Endometrium (tissue), 2 donors: ENCODE results near the gene TMED9.
"Not testable (repeated sequence)": the region's sequence is repeated elsewhere in the genome, so short reads cannot be mapped to it uniquely, and the experiment has no call there.

ENCODE experiments used
- FAIRE-seq: peaks from 2 replicates; lab custom pipeline; 2012; peaks lifted over from hg19 to GRCh38; lab: Jason Lieb, UNC
- donor health status: control.
- donor health status: control.

Gene TMED9

DNA sequence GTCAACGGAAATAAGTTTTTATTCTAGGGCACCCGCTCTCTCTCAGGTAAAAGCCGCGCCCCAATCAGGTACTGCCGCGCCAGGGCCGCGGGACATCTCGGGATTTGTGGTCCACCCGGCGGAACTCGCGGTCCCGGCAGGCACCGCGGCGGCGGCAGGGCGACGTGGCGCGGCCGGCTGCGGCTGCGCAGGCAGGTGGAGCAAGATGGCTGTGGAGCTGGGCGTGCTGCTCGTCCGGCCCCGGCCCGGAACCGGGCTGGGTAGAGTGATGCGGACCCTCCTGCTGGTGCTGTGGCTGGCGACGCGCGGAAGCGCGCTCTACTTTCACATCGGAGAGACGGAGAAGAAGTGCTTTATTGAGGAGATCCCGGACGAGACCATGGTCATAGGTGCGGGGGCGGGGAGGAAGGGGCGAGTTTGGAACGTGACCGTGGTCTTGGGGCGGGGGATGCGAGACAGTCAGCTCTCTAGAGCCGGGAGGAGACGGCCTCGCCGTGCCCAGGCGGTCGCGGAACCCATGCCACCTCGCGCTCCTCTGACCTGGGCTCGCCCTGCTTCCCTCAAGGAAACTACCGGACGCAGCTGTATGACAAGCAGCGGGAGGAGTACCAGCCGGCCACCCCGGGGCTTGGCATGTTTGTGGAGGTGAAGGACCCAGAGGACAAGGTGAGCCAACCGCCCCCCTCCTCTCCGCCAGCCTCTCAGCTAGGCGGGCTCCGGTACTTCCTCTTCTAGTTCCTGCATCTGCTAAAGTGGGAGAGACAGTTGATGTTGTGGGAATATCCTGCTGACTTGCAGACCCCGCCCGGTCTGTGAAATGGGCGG, at the start of gene TMED9:
Gene TMED9 (plus strand): TSS at position 194 of the 825 bp plus-strand sequence. CDS start 12 bp downstream, at position 206.
- no peak for FAIRE-seq

DNA sequence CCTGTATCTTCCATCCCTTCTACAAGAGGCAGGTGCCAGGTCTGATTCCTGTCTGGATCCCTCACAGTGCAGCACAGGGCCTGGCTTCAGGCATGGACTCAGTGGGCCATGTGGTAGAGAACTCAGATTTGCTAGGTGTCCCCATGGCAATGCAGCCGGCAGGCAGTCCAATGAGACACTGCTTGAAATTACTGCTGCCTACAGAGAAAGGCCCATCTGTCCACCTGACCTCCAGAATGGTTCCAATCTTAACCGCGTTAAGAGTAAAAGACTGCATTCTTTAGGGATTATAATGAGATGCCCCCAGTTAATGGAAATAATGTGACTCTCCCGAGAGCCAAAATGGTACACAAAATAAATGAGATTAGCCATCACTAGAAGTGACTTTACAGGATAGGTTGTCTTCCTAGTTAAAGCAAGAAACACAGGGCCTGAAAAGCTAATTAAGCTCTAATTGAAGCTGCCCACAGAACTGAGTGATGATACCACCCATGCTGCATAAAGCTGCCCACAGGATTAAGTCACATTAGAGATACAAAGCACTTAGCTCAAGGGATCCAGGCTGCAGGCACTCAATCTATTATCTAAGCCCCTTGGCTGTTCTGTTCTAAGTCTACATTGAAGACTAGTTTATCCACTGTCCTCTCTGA, 49.1 kb upstream of the TMED9 start:
- no peak for FAIRE-seq

DNA sequence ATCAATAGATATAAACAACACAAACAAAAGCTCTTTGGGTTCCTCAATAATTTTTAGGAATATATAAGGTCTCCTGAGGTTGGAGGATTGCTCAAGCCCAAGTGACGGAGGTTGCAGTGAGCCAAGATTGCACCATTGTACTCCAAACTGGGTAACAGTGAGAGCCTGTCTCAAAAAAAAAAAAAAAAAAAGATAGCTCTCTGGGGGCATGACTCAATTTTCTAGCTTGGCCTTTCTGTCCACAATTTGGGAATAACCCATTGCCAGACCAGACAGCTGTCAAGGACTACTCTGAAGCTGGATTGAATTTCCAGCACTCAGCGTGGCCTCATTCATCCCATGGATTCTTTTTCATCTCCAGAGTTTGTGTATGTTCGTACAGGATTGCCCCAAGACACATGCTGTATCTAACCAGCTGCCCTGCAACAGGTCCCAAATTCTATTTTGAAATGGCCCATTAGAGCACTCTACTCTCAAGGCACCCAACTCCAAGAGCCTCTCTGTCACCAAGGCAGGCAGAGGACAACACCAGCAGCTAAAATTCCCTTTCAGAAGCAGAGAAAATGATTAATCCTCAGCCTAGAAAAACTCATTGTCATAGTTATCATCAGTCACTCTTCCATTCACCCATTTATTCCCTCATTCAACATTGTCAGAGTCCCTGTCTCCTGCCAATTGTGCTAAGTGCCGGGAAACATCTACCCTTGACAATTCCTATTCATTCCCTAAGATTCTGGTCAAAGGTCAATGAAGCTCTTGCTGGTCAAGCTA, 46.3 kb upstream of the TMED9 start:
- FAIRE-seq: no peak

DNA sequence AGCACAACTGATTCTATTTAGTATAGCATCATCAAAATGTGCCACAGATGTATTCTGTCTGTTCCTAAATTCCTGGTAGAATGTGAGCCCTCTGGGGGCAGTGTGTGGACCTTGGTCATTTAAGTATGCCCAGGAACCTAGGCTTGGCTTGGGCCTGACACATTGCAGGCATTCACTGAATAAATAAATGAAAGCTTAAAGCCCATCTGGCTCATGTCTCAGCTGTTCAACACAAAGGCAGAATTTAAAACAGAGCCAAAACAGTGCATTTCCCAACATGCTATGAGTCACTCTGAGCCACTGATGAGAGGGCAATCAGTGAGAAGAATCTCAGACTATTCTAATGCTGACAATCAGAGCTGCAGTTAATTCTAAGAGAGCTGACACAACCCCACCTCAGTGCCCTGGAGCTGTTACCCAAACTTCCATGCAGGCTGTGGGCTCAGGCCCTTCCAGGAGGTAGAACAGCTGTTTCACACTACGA, 45.7 kb upstream of the TMED9 start:
- FAIRE-seq: no peak

DNA sequence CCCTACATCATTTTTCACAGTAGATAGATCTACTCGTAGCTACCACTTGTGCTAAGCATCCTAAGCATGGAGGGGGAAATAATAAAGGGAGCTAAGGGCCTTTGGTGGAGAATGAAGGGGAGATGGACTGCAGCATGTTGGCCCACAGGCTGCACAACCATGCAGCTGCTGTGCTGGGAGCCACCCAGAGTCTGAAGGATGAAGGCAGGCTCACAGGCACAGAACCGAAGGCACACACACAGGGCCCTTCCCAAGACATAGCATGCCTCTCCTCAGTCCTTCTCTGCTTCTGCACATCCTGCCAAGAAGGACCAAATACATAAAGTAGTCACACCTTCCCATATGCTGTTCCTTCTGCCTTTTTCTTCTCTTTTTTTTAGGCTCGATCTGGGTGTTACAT, 44.3 kb upstream of the TMED9 start:
- no peak for FAIRE-seq

DNA sequence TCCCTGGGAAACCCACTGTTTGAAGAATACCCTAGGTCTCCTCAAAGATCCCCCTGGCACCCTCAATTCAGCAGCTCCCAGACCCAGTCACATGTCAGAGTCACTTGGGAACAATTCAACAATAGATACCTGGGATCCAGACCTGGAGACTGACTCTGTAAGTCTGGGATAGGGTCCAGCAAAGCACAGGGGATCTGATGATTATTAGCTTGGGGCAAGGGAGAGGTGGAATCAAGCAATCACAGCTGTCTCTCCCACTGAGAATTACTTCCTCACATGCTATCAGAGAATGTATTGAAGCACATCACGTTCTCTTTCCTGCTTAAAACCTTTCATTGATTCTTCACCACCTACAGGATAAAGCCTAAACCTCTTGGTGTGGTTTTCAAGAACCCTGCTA, 43.5 kb upstream of the TMED9 start:
- no peak for FAIRE-seq

DNA sequence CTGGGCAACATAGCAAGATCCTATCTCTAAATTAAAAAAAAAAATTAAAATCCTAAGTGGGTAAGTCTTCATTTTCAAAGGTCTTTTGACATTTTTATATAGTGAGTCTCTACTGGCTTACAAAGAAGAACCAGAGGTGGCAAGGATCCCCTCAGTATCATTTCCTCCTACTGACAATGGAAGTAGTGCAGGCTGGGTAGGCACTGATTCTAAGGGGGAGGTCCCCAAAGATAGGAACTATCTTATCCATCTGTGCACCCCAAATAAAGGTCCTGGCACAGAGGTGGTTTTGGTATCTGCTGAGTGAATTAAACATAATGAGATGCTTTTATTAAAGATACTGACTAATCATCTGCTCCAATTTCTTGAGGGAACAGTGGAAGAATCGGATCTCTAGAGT, 41.9 kb upstream of the TMED9 start:
- no peak for FAIRE-seq

DNA sequence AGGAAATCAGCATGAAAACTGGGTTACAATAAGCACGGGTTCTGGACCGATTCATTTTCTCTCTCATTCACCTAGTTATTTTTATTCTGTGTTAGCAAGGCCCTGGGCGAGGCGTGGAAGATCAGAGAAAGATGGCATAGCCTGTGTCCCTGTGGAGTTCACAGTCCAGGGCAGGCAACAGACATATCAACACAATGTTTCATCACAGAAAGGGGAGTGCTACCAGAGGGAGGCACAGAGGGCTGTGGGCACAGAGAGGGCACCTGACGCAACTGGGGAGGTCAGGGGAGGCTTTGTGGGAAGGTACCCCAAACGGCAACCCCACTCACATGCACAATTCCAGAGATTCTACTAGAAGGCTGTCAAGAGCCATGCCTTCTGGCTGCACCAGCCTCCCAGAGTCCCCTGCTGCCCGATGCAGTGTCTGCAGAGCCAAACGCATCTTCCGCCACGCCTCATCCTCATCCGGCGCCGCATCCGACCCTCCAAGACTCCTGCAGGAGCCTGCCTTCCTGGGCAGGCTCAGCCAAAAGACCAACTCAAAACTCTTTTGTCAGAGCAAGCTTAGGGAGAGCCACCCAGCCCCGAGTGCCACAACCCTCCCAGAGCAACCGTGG, 39.1 kb upstream of the TMED9 start:
- FAIRE-seq: no peak

DNA sequence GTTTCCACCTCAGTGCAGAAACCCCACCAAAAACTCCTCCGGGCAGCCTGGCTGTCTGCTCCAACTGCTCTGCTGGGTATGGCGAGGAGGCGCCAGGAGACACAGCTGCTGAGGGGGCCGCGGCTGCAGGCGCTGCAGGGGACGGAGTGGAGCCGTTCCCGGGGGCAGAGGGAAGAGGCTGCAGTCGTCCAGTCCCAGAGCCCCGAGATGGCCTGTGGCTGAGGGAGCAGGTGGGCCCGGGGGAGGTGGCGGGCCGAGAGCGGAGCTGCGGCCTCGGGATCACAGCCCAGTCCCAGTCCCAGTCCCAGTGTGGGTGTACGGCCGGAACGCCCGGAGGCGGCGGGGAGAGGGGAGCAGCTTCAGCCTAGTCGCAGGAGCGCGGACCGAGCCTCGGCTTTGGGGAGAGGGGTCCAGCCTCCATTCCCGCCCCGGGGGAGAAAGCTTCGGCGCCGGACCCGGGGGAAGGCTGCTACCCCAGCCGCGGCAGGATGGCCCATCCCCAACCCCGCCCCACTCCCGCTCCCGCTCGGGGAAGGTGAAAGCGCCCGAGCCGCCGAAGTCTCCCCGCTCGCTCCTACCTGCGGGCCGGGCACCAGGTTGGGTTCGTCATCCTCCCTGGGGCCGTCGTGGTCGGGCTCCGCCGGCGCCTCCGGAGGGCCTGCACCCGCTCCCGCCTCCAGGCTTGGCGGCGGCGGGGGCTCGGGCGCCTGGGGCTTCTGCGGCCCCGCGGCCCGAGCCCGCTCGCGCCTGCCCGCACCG, 38.2 kb upstream of the TMED9 start:
- no peak for FAIRE-seq

DNA sequence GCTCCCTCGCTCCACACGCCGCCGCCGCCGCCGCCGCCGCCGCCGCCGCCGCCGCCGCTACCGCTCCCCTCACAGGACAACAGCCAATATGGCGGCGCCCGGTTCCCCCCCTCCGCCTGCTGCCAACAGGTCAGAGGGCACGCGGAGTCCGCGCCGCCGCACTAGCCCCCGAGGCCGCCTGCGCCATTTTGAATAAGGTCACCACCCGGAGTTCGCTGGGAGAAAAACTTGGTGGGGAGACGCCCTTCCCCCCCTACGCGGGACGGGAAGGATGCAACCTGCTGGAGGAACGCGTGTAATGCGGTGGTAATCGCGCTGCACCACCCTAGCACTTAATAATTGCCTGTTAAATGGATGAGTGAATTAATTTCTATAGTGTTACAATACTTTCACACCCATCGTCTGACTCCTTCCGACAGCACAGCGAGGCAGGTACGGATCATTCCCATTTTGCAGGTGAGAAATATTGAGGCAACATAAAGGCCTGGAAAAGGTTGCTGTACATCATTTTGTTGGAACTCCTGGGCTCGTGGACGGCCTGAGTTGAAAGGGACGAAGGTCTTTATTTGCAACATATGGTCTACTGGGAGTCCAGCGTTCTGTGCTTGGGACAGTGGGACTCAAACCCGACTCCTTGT, 37.4 kb upstream of the TMED9 start, which contains the start of gene FAM193B:
Gene FAM193B (minus strand): TSS at position 90 of the 638 bp plus-strand sequence. CDS start 105 bp downstream, outside the sequence.
- FAIRE-seq: no peak

DNA sequence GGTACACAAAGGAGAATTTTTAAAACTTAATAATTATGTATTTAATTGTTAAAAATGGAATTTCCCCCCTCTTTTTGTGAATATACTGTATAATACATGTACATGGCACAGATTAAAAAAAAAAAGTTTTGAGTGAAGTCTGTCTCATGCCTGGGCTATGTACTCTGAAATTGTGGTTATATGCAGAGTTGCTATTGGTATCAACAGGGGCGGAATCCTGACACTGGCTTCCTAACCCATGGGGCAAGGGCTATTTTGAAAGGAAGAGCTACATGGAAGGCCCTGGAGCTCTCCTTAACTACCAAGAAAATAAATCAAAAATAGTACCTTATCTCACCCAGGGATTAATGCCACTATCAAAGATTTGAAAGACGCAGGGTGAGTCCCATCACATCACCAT, 36.8 kb upstream of the TMED9 start:
- FAIRE-seq: no peak

DNA sequence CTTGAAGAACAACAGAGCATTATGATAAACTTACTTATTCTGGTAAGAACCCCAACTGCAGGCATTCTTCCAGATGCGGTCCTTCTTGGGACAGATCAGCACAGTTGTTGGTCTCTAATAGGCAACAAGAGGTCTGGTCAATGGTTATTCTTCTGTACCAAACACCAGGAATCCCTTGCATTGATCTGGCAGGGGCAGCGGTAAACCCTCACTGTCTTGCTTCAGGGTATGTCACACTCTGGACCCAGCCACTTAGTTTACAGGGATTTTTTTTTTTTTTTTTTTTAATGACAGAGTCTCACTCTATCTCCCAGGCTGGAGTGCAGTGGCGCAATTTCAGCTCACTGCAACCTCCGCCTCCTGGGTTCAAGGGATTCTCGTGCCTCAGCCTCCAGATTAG, 36.3 kb upstream of the TMED9 start:
- no peak for FAIRE-seq

DNA sequence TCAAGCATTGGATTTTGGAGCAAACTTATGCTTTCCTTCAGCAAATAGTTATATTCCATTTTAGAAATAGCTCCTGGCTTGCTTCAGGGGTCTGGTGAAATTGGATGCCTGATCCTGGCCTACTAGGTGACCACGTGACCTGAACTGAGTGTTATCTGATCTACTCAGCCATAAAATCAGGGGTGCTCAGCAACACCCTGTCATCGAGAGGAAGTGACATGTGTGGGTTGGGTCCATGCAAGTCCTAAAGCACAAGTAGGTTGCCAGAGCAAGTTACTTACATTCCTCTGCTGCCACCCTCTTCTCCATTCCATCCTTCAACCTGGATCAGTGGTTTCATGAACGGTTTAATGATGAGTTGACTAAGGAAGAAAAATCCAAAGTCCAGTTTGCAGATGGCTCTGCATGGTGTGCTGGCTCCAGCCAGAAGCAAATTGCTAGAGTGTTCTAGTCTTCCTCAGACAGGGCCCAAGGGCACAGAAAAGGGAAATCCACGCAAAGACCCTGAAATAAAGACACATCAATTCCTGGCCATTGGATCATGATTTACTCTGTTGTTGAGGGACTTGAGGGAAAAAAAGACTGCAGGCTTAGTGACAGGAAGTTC, 34.9 kb upstream of the TMED9 start:
- FAIRE-seq: no peak

DNA sequence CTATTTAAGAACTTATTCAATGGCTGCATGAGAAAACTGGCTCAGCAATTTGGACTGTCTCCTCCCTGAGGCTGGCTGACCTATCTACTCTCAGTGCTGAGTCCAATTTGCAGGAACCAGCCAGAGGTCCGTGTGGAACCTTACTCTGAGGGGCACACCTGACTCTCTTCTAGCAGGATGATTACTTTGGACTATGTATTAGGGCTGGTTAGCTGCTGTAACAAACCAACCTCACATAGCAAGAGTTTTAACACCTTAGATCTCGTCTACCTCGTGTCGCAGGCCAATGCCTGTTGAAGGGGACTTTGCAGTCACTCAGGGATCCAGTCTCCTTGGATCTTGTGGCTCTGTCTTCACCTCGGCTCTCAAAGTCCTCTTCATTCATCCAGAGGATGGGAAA, 34.2 kb upstream of the TMED9 start:
- no peak for FAIRE-seq

DNA sequence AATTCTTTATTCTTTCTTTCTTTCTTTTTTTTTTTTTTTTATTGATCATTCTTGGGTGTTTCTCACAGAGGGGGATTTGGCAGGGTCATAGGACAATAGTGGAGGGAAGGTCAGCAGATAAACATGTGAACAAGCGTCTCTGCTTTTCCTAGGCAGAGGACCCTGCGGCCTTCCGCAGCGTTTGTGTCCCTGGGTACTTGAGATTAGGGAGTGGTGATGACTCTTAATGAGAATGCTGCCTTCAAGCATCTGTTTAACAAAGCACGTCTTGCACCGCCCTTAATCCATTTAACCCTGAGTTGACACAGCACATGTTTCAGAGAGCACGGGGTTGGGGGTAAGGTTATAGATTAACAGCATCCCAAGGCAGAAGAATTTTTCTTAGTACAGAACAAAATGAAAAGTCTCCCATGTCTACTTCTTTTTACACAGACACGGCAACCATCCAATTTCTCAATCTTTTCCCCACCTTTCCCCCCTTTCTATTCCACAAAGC, 32.5 kb upstream of the TMED9 start:
- not testable (repeated sequence) for FAIRE-seq

DNA sequence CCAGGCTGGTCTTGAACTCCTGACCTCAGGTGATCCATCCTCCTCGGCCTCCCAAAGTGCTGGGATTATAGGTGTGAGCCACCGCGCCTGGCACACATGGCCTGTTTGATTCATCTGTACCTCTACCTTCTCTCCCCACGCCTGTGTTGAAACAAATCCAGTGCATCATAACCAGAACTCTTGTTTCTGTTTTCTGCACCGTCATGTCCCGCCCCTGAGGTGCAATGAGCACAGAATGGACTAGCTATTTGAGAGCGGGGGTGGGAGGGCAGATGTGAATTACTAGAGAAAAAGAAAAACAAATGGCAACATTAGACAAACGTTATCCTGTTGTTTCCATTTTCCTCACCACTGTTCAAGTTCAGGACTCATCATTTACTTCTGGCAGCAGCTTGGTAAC, 27.0 kb upstream of the TMED9 start:
- FAIRE-seq: no peak

DNA sequence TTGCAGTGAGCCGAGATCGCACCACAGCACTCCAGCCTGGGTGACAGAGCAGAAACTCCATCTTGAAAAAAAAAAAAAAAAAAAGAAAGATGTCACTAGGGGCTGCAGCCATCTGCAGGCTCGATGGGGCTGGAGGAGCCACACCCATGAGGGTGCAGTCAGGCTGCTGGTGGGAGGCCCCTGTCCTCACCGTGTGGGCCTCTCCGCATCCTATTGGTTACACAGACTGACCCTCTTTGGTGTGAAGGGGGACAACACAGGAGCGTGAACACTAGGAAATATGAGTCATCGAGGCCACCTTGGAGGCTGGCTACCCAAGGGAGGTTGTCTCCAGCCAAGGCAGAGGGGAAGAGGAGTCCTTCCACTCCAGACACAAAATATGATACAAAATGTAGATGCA, 23.7 kb upstream of the TMED9 start:
- no peak for FAIRE-seq

DNA sequence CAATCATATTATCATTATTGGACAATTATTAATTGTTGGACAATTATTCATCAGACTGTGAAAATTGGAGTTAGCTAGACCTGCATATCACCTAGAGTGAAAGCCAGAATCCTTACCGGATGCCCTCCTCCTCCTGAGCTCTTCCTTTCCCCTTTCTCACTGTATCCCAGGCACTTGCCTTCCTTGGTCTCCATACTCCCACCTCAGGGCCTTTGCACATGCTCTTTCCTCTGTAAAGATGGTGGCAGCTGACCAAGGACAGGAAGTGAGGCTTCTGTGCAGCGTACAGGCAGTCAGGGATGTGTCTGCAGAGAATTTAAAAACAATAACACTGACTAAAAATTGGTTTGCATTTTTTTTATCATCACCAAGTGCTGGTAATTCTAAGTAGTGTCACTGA, 22.1 kb upstream of the TMED9 start:
- no peak for FAIRE-seq

DNA sequence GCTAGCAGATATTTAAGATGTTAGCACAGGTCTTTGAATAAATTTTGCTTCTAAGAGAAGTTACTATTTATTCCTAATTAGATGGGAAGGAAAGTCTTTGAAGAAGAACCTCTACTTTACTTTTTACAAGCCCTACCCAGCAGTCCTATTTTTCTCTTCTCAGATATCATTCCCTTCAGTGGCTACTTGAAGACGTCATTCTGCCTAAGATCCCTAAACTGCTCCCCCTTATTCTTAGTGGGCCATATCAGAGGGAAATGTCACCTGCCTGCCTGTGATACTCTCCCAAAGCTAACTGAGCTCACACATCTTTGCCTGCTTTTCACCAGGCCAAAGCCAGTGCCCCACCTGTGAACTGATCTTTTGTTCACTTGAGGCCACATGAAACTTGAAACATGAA, 16.5 kb upstream of the TMED9 start:
- no peak for FAIRE-seq

DNA sequence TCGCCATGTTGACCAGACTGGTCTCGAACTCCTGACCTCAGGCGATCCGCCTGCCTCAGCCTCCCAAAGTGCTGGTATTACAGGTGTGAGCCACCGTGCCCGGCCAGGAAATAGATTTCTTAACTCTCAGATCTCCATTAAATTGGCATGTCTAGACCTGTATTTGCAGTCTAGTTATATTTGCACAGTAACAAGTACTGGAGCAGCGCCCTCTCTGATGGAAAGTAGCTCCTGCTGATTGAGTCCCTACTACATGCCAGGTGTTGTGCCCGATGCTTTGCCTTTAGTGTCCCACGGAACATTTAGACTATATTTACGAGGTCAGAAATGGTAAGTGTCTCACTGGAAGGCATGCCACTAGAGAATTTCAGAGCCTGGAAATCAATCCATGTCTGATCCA, 15.8 kb upstream of the TMED9 start:
- no peak for FAIRE-seq
